Cardiac muscle cell (in vitro differentiated cells and primary cell): ENCODE results near the gene NTRK2. TPM values are rescaled to one million over a fixed set of nuclear protein-coding genes. Genes with fewer than 3 reads are reported as not detected.
A peak's percentile ranks its signal among the peaks of the same experiment; 100 is the strongest.

Experiments
- DNase-seq, 2 donors: peaks; one replicate each; pipeline versions ENCODE4 v3.0.0 to v3.0.0-alpha.2; 2010 to 2017; ENCODE audit warnings: low read depth in 1 of 2, low spot score in 1 of 2
- H3K27ac ChIP-seq: fragments of 200-600 bp; sonication (generic); 2 replicates; pipeline ENCODE4 v1.5.1; 2016
- H3K27me3 ChIP-seq: fragments of 200-600 bp; sonication (generic); 2 replicates; pipeline ENCODE4 v1.6.0; 2016; ENCODE audit warnings: control low read depth
- H3K36me3 ChIP-seq: fragments of 200-600 bp; sonication (generic); 2 replicates; pipeline ENCODE4 v1.5.1; 2016; ENCODE audit warnings: control low read depth
- H3K4me1 ChIP-seq: fragments of 200-600 bp; sonication (generic); 2 replicates; pipeline ENCODE4 v1.8.1; 2017; ENCODE audit warnings: low read depth, mild to moderate bottlenecking, mixed run types
- H3K4me3 ChIP-seq: fragments of 200-600 bp; sonication (generic); 2 replicates; pipeline ENCODE4 v1.5.1; 2016; ENCODE audit warnings: mild to moderate bottlenecking
- H3K9me3 ChIP-seq: fragments of 200-600 bp; sonication (generic); 2 replicates; pipeline ENCODE4 v1.5.1; 2017; ENCODE audit warnings: low read depth, mild to moderate bottlenecking, control low read depth
- polyA plus RNA-seq: library from polyadenylated mRNA; unstranded; fragments of >200 nt; fragmentation: Nextera tagmentation; extraction: Ambion mirVana; gene quantifications from 2 replicates; pipeline ENCODE4 v1.2.1, GENCODE V29; 2016
- total RNA-seq: library from RNA; depleted of rRNA; stranded (reverse); fragments of >200 nt; gene quantifications from 2 replicates; pipeline ENCODE4 v1.2.3, GENCODE V29; 2016
- TF ChIP-seq, protein P1 (sequence below): IDR thresholded peaks from 2 replicates; pipeline ENCODE4 v1.5.1; 2012; ENCODE audit warnings: low read depth, mild to moderate bottlenecking, low read length

The NTRK2 gene
- total and polyA plus RNA-seq, 2 experiments from 2014 or later, result 1.3 TPM

DNA sequence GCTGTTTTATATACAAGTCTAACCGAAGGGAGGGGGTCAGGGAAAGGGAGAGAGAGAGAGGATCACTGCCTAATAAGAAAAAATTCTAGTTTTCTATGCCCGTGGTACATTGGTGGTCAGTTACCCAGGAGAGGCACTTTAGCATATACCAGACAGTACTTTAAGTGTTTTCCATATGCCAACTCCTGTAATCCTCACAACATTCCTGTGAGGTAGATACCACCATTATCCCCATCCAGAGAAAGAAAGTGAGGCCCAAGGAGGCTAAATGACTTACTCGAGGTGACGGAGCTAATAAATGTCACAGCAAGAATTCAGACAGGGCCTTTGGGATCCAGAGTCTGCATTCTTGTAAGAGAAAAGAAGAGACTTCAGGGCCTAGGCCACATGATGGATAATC lies 161.8 kb downstream of the NTRK2 start:
- Histone ChIP-seq H3K27ac (no peak overlapping the region), H3K36me3 (no peaks in the 10 kb centered on the region), H3K4me3 (no peak overlapping the region), H3K9me3 (no peaks in the 10 kb centered on the region), H3K27me3 (peaks cover 5% of the 10 kb centered on the region), H3K4me1 (no peaks in the 10 kb centered on the region)
- no peak for DNase-seq
- TF ChIP-seq, protein P1, sequence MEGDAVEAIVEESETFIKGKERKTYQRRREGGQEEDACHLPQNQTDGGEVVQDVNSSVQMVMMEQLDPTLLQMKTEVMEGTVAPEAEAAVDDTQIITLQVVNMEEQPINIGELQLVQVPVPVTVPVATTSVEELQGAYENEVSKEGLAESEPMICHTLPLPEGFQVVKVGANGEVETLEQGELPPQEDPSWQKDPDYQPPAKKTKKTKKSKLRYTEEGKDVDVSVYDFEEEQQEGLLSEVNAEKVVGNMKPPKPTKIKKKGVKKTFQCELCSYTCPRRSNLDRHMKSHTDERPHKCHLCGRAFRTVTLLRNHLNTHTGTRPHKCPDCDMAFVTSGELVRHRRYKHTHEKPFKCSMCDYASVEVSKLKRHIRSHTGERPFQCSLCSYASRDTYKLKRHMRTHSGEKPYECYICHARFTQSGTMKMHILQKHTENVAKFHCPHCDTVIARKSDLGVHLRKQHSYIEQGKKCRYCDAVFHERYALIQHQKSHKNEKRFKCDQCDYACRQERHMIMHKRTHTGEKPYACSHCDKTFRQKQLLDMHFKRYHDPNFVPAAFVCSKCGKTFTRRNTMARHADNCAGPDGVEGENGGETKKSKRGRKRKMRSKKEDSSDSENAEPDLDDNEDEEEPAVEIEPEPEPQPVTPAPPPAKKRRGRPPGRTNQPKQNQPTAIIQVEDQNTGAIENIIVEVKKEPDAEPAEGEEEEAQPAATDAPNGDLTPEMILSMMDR, result no peak

DNA sequence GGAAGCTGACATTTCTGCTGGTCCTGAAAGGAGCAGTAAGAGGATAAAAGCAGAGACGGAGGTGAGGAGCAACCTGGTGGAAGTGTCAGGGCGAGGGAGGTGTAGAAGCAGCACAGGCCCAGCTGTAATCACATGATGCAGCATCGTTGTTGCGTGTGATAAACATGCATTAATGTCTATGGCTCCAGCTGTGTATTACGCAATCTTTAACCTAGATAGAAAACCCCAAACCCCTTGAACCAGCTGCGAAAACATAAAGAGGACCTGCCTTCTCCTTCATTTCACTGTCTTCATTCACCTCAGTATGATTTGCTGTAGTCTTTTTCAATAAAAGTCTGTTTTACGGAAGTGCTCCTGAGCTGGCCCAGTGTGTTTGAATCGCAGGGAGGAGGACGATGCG lies 162.9 kb downstream of the NTRK2 start:
- TF ChIP-seq, protein P1, result no peak
- Histone ChIP-seq H3K27ac (no peak overlapping the region), H3K9me3 (no peaks in the 10 kb centered on the region), H3K36me3 (no peaks in the 10 kb centered on the region), H3K4me3 (no peak overlapping the region), H3K4me1 (no peaks in the 10 kb centered on the region), H3K27me3 (peaks cover 5% of the 10 kb centered on the region)
- DNase-seq, result no peak

DNA sequence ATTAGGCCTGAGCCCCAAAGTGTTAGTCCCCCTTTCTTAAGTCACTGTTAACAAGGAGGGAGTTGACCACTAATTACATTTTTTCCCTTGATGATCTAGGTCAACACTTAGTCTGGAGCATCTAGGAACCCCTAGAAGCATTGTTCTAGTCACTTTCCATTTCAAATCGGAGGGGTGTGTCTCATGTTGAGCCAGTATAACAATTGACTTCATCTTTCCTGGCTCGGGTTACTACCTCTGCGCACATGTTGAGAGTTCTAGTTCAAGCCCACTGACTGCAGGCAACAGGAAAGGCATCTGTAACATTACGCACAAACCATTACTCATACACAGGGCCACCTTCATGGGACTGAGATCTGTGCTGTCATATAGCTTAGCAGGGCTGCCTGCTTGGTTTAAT lies 164.9 kb downstream of the NTRK2 start:
- no peak for DNase-seq
- H3K9me3 ChIP-seq, result no peaks in the 10 kb centered on the region
- H3K27ac ChIP-seq, result no peak overlapping the region
- TF ChIP-seq, protein P1, result no peak
- H3K4me1 ChIP-seq, result no peaks in the 10 kb centered on the region
- no peak overlapping the region for H3K4me3 ChIP-seq
- H3K27me3 ChIP-seq, result peaks cover 5% of the 10 kb centered on the region
- no peaks in the 10 kb centered on the region for H3K36me3 ChIP-seq

DNA sequence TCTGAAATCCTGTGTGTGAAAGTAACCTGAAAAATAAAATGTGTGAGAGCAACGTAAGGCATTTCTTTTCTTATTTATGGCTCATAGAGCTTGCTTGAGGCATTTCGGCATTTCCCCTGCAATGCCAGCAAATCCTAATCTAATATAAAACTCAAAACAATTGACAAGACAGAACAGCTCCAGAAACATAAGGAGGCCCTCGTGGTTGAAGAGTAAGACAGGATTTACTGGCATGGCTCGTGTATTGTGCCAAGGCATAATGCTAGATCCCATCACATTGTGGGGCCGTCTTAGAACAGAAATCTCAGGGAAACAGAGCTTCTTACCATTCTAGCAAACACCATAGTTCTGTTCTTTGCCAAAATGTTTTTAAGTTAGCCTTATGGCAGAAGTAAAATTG lies 166.2 kb downstream of the NTRK2 start:
- Histone ChIP-seq H3K4me1 (no peaks in the 10 kb centered on the region), H3K27ac (no peak overlapping the region), H3K27me3 (peaks cover 7% of the 10 kb centered on the region), H3K36me3 (no peaks in the 10 kb centered on the region), H3K9me3 (no peaks in the 10 kb centered on the region), H3K4me3 (no peak overlapping the region)
- DNase-seq, result no peak
- TF ChIP-seq, protein P1, result no peak

DNA sequence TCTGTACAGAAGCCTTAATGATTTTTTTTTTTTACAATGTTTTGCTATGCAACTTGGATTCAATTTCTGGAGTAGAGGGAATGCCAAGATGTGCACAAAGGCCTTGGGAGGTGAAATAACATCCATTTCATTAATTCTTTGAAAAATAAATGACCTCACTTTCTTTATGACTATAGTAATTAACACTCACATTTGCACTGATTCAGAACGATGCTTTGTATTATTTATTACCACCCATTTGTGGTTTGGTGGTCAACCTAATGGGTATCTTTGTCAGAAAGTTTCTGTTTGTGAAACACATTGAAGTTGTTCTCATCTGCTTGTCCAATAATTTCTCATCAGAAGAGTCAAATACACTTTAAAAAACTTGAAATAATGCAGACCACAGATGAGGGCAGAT lies 169.3 kb downstream of the NTRK2 start:
- DNase-seq, result no peak
- no peak overlapping the region for H3K4me3 ChIP-seq
- no peaks in the 10 kb centered on the region for H3K4me1 ChIP-seq
- peaks cover 4% of the 10 kb centered on the region for H3K27me3 ChIP-seq
- TF ChIP-seq, protein P1, result no peak
- H3K27ac ChIP-seq, result no peak overlapping the region
- H3K9me3 ChIP-seq, result no peaks in the 10 kb centered on the region
- no peaks in the 10 kb centered on the region for H3K36me3 ChIP-seq

DNA sequence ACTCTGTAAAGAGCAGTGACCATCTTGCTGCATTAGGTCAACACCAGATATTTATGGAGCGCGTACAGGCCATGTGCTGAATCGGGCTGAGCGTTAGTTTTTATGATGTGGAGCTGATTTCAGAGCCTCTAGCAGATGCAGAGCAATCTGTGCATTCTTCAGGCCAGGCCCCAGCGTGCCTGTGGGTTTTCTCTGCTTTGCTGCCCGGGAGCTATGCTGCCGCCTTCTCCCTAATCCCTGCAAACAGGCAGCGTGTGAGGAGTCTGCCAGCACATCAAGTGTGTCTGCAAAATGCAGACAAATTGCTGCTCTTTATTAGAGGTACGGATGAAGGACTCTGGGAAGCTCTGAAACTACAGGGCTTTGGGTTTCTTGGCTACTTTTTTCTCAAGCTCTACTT lies 170.0 kb downstream of the NTRK2 start:
- DNase-seq, result peak; percentile 22 to 35
- TF ChIP-seq, protein P1, result no peak

More for the DNA sequence above, 170.0 kb downstream of the NTRK2 start:
- Histone ChIP-seq H3K9me3 (no peaks in the 10 kb centered on the region), H3K27ac (no peak overlapping the region), H3K4me3 (no peak overlapping the region), H3K4me1 (no peaks in the 10 kb centered on the region), H3K27me3 (peaks cover 3% of the 10 kb centered on the region), H3K36me3 (no peaks in the 10 kb centered on the region)
